ENCODE results near the gene IFTAP. TPM values are rescaled to one million over a fixed set of nuclear protein-coding genes. Genes with fewer than 3 reads are reported as not detected.

The IFTAP gene
- total RNA-seq, 1 donor from 2014 or later = 31.0 TPM

GRCh38 chr11:36702330-36703054 lies 108.2 kb downstream of the IFTAP start:
- Mint-ChIP-seq H3K4me1 (peaks cover 4% of the 10 kb centered on the region), H3K36me3 (ENCODE audit: low read depth) (no peaks in the 10 kb centered on the region), H3K4me3 (no peak overlapping the region), H3K27me3 (ENCODE audit: low read depth) (peaks cover 10% of the 10 kb centered on the region), H3K9me3 (no peaks in the 10 kb centered on the region), H3K27ac (ENCODE audit: unreplicated experiment) (no peak overlapping the region)
- TF ChIP-seq CTCF (conservative IDR thresholded peaks at IDR 0.05) = peak; percentile 94
- peak; percentile 23 for DNase-seq (ENCODE audit: low read depth, low spot score)

- DNase-seq (ENCODE audit: low read depth, low spot score) = no peak
- H3K36me3 Mint-ChIP-seq (ENCODE audit: low read depth) = no peaks in the 10 kb centered on the region
- H3K4me1 Mint-ChIP-seq = peaks cover 4% of the 10 kb centered on the region
- no peak overlapping the region for H3K27ac Mint-ChIP-seq (ENCODE audit: unreplicated experiment)
- no peaks in the 10 kb centered on the region for H3K9me3 Mint-ChIP-seq
- TF ChIP-seq CTCF (conservative IDR thresholded peaks at IDR 0.05) = no peak
- H3K27me3 Mint-ChIP-seq (ENCODE audit: low read depth) = peaks cover 14% of the 10 kb centered on the region
- no peak overlapping the region for H3K4me3 Mint-ChIP-seq
Observed at GRCh38 chr11:36703055-36703404, 108.7 kb downstream of the IFTAP start.

Other genes starting within 250 kb of the IFTAP start
- gene TRAF6, start 84.2 kb upstream of the IFTAP start, total RNA-seq = 11.6 and 12.9 TPM in 2 replicates
- gene RAG1, start 26.5 kb upstream of the IFTAP start, total RNA-seq = 0.64 and 0.91 TPM in 2 replicates
- gene RAG2, start 3.7 kb downstream of the IFTAP start, total RNA-seq = 0.39 TPM in 1 of 2 replicates, not detected in the other